A673 (cell line): Measurements from ENCODE around the gene GPAT3. TPM values are rescaled to one million over a fixed set of nuclear protein-coding genes. Genes with fewer than 3 reads are reported as not detected.

Source experiments
- BruUV-seq: library from RNA; stranded (reverse); fragments of 400-500 nt; replicated peaks from 2 replicates; lab custom pipeline; 2021; lab: Mats Ljungman, UMichigan
- CTCF ChIA-PET: fragments of 300-600 bp; sonication (Branson Sonifier 250); formaldehyde crosslinking; loops from one replicate; lab custom pipeline; 2022; ENCODE audit warnings: antibody characterized with exemption; lab: Charles Lee
- POLR2A ChIA-PET: fragments of 300-600 bp; sonication (Branson Sonifier 250); formaldehyde crosslinking; loops from one replicate; lab custom pipeline; 2022; ENCODE audit warnings: antibody characterized with exemption; ENCODE audit not compliant: low non-redundant PET; lab: Charles Lee
- DNase-seq: peaks from one replicate; pipeline ENCODE4 v3.0.0-alpha.2; 2015; ENCODE audit warnings: low spot score
- H3K27ac ChIP-seq: fragments of 200-600 bp; sonication (generic); 2 replicates; pipeline ENCODE4 v1.5.1; 2016; ENCODE audit warnings: mixed run types, low read depth, mild to moderate bottlenecking, mixed read lengths, antibody characterized with exemption, low read length; ENCODE audit not compliant: poor library complexity, severe bottlenecking
- H3K27me3 ChIP-seq: fragments of 200-600 bp; sonication (generic); replicated peaks from 2 replicates; pipeline ENCODE4 v1.6.1; 2017; ENCODE audit warnings: mixed run types, low read depth, mild to moderate bottlenecking, mixed read lengths, antibody characterized with exemption, low read length; ENCODE audit not compliant: insufficient read depth, poor library complexity
- H3K36me3 ChIP-seq: fragments of 200-600 bp; sonication (generic); 2 replicates; pipeline ENCODE4 v1.6.1; 2016; ENCODE audit warnings: mixed run types, mild to moderate bottlenecking, mixed read lengths, antibody characterized with exemption, low read length; ENCODE audit not compliant: insufficient read depth, poor library complexity, severe bottlenecking
- H3K4me1 ChIP-seq: fragments of 200-600 bp; sonication (generic); 2 replicates; pipeline ENCODE4 v1.6.1; 2017; ENCODE audit warnings: mixed run types, mild to moderate bottlenecking, mixed read lengths, antibody characterized with exemption, low read length; ENCODE audit not compliant: insufficient read depth, poor library complexity, severe bottlenecking
- H3K4me3 ChIP-seq: fragments of 200-600 bp; sonication (generic); 2 replicates; pipeline ENCODE4 v1.5.1; 2016; ENCODE audit warnings: low read depth, mixed run types, mild to moderate bottlenecking, mixed read lengths, low read length; ENCODE audit not compliant: poor library complexity, severe bottlenecking
- H3K9me3 ChIP-seq: fragments of 200-600 bp; sonication (generic); 2 replicates; pipeline ENCODE4 v1.6.1; 2016; ENCODE audit warnings: mixed run types, low read depth, mild to moderate bottlenecking, mixed read lengths, antibody characterized with exemption, low read length; ENCODE audit not compliant: poor library complexity, severe bottlenecking
- CTCF ChIP-seq: fragments of 300-800, 200-600 bp; sonication (generic); conservative IDR thresholded peaks from 2 replicates; pipeline ENCODE4 v1.5.1; 2017; ENCODE audit warnings: low read depth, mild to moderate bottlenecking, antibody characterized with exemption, low read length, moderate library complexity, mixed read lengths
- EZH2 ChIP-seq: fragments of 200-600 bp; sonication (generic); IDR thresholded peaks from 2 replicates; pipeline ENCODE4 v1.6.1; 2017; ENCODE audit warnings: borderline replicate concordance, low read depth, mild to moderate bottlenecking, mixed read lengths, antibody characterized with exemption, low read length; ENCODE audit not compliant: poor library complexity, severe bottlenecking
- intact Hi-C: fragments of 100-400 bp; cut with micrococcal nuclease; formaldehyde crosslinking; loops from one replicate; pipeline ENCODE4 v1.10.0; 2022; ENCODE audit not compliant: unreplicated experiment
- total RNA-seq: library from RNA; stranded (reverse); gene quantifications from 2 replicates; pipeline ENCODE4 v1.2.3, GENCODE V29; 2021

The GPAT3 gene
- total RNA-seq, 1 experiment from 2014 or later: 1.2 TPM

- DNase-seq: no peak
- intact Hi-C loops: loop anchor here (10.0 kb wide), 1 partner anchor 221 kb away; no protein-coding TSS in a partner anchor
- no TSS peak for BruUV-seq
These were observed 31.9 kb upstream of the GPAT3 start for GRCh38 chr4:83503974-83504373.

GRCh38 chr4:83504503-83504902 is 31.4 kb upstream of the GPAT3 start:
- H3K4me3 ChIP-seq: no peak overlapping the region
- H3K27me3 ChIP-seq: no peaks in the 10 kb centered on the region
- POLR2A ChIA-PET: no interaction called here
- H3K36me3 ChIP-seq: no peaks in the 10 kb centered on the region
- no peak for DNase-seq
- H3K9me3 ChIP-seq: no peaks in the 10 kb centered on the region
- CTCF ChIA-PET: interaction anchor here (0.5 kb wide), 1 partner anchor 12 kb away, joined by 4 read pairs; no protein-coding TSS in a partner anchor
- TF ChIP-seq EZH2 (no peak), CTCF (no peak)
- no TSS peak for BruUV-seq
- no peaks in the 10 kb centered on the region for H3K4me1 ChIP-seq
- no peak overlapping the region for H3K27ac ChIP-seq
- intact Hi-C loops: loop anchor here (10.0 kb wide), 1 partner anchor 220 kb away; no protein-coding TSS in a partner anchor

More at GRCh38 chr4:83503974-83504373, 31.9 kb upstream of the GPAT3 start:
- ChIA-PET POLR2A (no interaction called here), CTCF (interaction anchor here (0.5 kb wide), 1 partner anchor 12 kb away, joined by 4 read pairs; no protein-coding TSS in a partner anchor)
- no peak overlapping the region for H3K27ac ChIP-seq
- H3K27me3 ChIP-seq: no peaks in the 10 kb centered on the region
- H3K4me3 ChIP-seq: no peak overlapping the region
- no peaks in the 10 kb centered on the region for H3K4me1 ChIP-seq
- H3K9me3 ChIP-seq: no peaks in the 10 kb centered on the region
- no peak for TF ChIP-seq EZH2
- no peak for TF ChIP-seq CTCF
- H3K36me3 ChIP-seq: no peaks in the 10 kb centered on the region

- no TSS peak for BruUV-seq
- Histone ChIP-seq H3K4me3 (no peak overlapping the region), H3K27ac (no peak overlapping the region), H3K27me3 (no peaks in the 10 kb centered on the region), H3K9me3 (no peaks in the 10 kb centered on the region), H3K36me3 (no peaks in the 10 kb centered on the region), H3K4me1 (no peaks in the 10 kb centered on the region)
- no peak for TF ChIP-seq EZH2
- TF ChIP-seq CTCF: no peak
- intact Hi-C loops: loop anchor here (10.0 kb wide), 1 partner anchor 220 kb away; no protein-coding TSS in a partner anchor
- no peak for DNase-seq
- ChIA-PET CTCF (no interaction called here), POLR2A (no interaction called here)
These were observed 30.9 kb upstream of the GPAT3 start for GRCh38 chr4:83504996-83505395.
